K562 (cell line): Measurements from ENCODE around the gene RGS12. TPM values are rescaled to one million over a fixed set of nuclear protein-coding genes. Genes with fewer than 3 reads are reported as not detected.

ENCODE experiments used
- ATAC-seq: fragments of 200-7000 bp; cut with Tn5 transposase; 3 replicates; pipeline ENCODE4 v1.9.1; 2020; ENCODE audit warnings: moderate library complexity
- BruUV-seq: library from RNA; stranded (reverse); fragments of 400-500 nt; replicated peaks from 2 replicates; lab custom pipeline; 2021; lab: Mats Ljungman, UMichigan
- CTCF ChIA-PET: fragments of 300-600 bp; formaldehyde crosslinking; extraction: SDS; loops from one replicate; lab custom pipeline; 2021; ENCODE audit warnings: low intra/inter-chr PET ratio; lab: Yijun Ruan, JAX
- POLR2A ChIA-PET: fragments of 300-600, 350-650 bp; sonication (Branson Sonifier 250); formaldehyde crosslinking; extraction: SDS; loops from one replicate; lab custom pipeline; 2021; ENCODE audit warnings: antibody characterized with exemption, inconsistent platforms; lab: Yijun Ruan, JAX
- DNase-seq, 4 experiments: peaks; one replicate each; pipeline versions ENCODE4 v3.0.0 to v3.0.0-alpha.2; 2011 to 2018; ENCODE audit warnings: low spot score in 3 of 4, mixed read lengths in 3 of 4; ENCODE audit errors: extremely low read depth in 1 of 4
- FAIRE-seq: peaks from 2 replicates; lab custom pipeline; 2011; peaks lifted over from hg19 to GRCh38; lab: Jason Lieb, UNC
- H2AFZ ChIP-seq: 2 replicates; pipeline ENCODE4 v1.6.0; 2011; ENCODE audit warnings: low read depth, low read length, control low read depth, inconsistent platforms
- H3K27ac ChIP-seq: fragments of 200-600 bp; 3 replicates; pipeline ENCODE4 v1.8.0; 2011; ENCODE audit warnings: low read depth, mild to moderate bottlenecking, control low read depth, inconsistent platforms, low read length, moderate library complexity, mixed read lengths; ENCODE audit errors: extremely low read depth
- H3K27me3 ChIP-seq, 2 experiments: fragments of 300-600 bp in 1 of 2; 2 replicates in 1 of 2; 3 replicates in 1 of 2; pipeline versions ENCODE4 v1.6.0 to v1.8.0; 2011; ENCODE audit warnings: inconsistent platforms in 2 of 2, low read length in 2 of 2, mild to moderate bottlenecking in 1 of 2, mixed read lengths in 1 of 2, moderate library complexity in 1 of 2; ENCODE audit not compliant: control insufficient read depth in 2 of 2, insufficient read depth in 2 of 2
- H3K36me3 ChIP-seq: fragments of 300-600 bp; 3 replicates; pipeline ENCODE4 v1.8.0; 2011; ENCODE audit warnings: mild to moderate bottlenecking, low read length, inconsistent platforms; ENCODE audit not compliant: control insufficient read depth, insufficient read depth
- H3K4me1 ChIP-seq, 2 experiments: fragments of 200-600 bp in 1 of 2; replicated peaks in 1 of 2; 2 replicates in 1 of 2; 3 replicates in 1 of 2; pipeline versions ENCODE4 v1.5.1 to v1.8.0; 2011; ENCODE audit warnings: inconsistent platforms in 2 of 2, low read length in 2 of 2, mild to moderate bottlenecking in 1 of 2, mixed read lengths in 1 of 2, moderate library complexity in 1 of 2; ENCODE audit not compliant: control insufficient read depth in 2 of 2, insufficient read depth in 2 of 2
- H3K4me2 ChIP-seq: 2 replicates; pipeline ENCODE4 v1.6.1; 2011; ENCODE audit warnings: low read length, control low read depth, inconsistent platforms, mixed read lengths; ENCODE audit not compliant: insufficient read depth
- H3K4me3 ChIP-seq: fragments of 200-600 bp; sonication (generic), shearing (Covaris generic); 2 replicates; pipeline ENCODE4 v1.5.1; 2016; ENCODE audit warnings: control low read depth, inconsistent platforms
- H3K79me2 ChIP-seq: fragments of 200-600 bp; 3 replicates; pipeline ENCODE4 v1.8.0; 2011; ENCODE audit warnings: low read length, inconsistent platforms; ENCODE audit not compliant: control insufficient read depth, insufficient read depth
- H3K9ac ChIP-seq, 2 experiments: 2 replicates each; pipeline versions ENCODE4 v1.6.0 to v1.6.1; 2011; ENCODE audit warnings: low read depth in 2 of 2, low read length in 2 of 2, control low read depth in 1 of 2, inconsistent platforms in 1 of 2, mild to moderate bottlenecking in 1 of 2, mixed read lengths in 1 of 2; ENCODE audit not compliant: insufficient read depth in 1 of 2
- H3K9me1 ChIP-seq: one replicate; pipeline ENCODE4 v1.6.0; 2011; ENCODE audit warnings: inconsistent platforms, mild to moderate bottlenecking, low read length, moderate library complexity; ENCODE audit not compliant: control insufficient read depth, insufficient read depth
- H3K9me3 ChIP-seq: replicated peaks from 2 replicates; pipeline ENCODE4 v1.5.1; 2011; ENCODE audit warnings: low read depth, low read length, inconsistent platforms; ENCODE audit not compliant: control insufficient read depth, insufficient read depth
- H4K20me1 ChIP-seq: replicated peaks from 2 replicates; pipeline ENCODE4 v1.6.1; 2011; ENCODE audit warnings: low read length, inconsistent platforms, mixed read lengths; ENCODE audit not compliant: control insufficient read depth, insufficient read depth
- HIVEP1 ChIP-seq: fragments of 250-450 bp; sonication (Bioruptor Pico); IDR thresholded peaks from 2 replicates; pipeline ENCODE4 v1.4.0; 2020; ENCODE audit warnings: mild to moderate bottlenecking
- HMGN3 ChIP-seq: IDR thresholded peaks from 2 replicates; pipeline ENCODE4 v1.6.1; 2011; ENCODE audit warnings: borderline replicate concordance, low read depth, mild to moderate bottlenecking, mixed read lengths, low read length; ENCODE audit not compliant: insufficient read length; ENCODE audit errors: extremely low read depth
- NR2C1 ChIP-seq, 2 experiments: fragments of 450-650 bp; IDR thresholded peaks; 2 replicates each; pipeline ENCODE4 v1.6.1; 2017; ENCODE audit warnings: mild to moderate bottlenecking in 2 of 2, antibody characterized with exemption in 1 of 2, inconsistent platforms in 1 of 2, missing compliant biosample characterization in 1 of 2, missing genetic modification characterization in 1 of 2
- RBM22 ChIP-seq: fragments of 200-400 bp; formaldehyde crosslinking; IDR thresholded peaks from 2 replicates; pipeline ENCODE4 v1.6.1; 2018; ENCODE audit warnings: low read length, low read depth; ENCODE audit not compliant: poor library complexity, severe bottlenecking
- TBP ChIP-seq: optimal IDR thresholded peaks from 2 replicates; pipeline ENCODE3; 2011; ENCODE audit warnings: low read depth, low read length, improper control_type of control experiment
- TEAD2 ChIP-seq: fragments of 450-650 bp; IDR thresholded peaks from 2 replicates; pipeline ENCODE4 v1.6.1; 2016; ENCODE audit warnings: missing genetic modification characterization, control low read depth, missing compliant biosample characterization
- ZNF217 ChIP-seq: sonication (generic); formaldehyde crosslinking; IDR thresholded peaks from 2 replicates; pipeline ENCODE4 v1.8.0; 2022; ENCODE audit warnings: mild to moderate bottlenecking, missing genetic modification reagents
- ZNF780A ChIP-seq: fragments of 250-450 bp; sonication (Bioruptor Pico); IDR thresholded peaks from 2 replicates; pipeline ENCODE4 v1.5.0; 2021; ENCODE audit warnings: mild to moderate bottlenecking
- WGBS: fragments of 100-300 bp; shearing (Covaris generic); methylation state at CpG from one replicate; pipeline ENCODE4 v1.1.6; 2016; ENCODE audit warnings: low coverage, mixed read lengths; ENCODE audit not compliant: insufficient coverage; ENCODE audit errors: missing lambda C conversion rate; 5-methylcytosine and 5-hydroxymethylcytosine counted together
- in situ Hi-C: fragments of 300-500 bp; cut with MboI; formaldehyde crosslinking; loops from 4 replicates; pipeline ENCODE4 v1.15.0; 2018; ENCODE audit warnings: inconsistent platforms, mixed read lengths
- intact Hi-C: fragments of 100-400 bp; cut with micrococcal nuclease; formaldehyde crosslinking; loops from 2 replicates; pipeline ENCODE4 v1.14.2; 2022
- polyA plus RNA-seq, 8 experiments: library from polyadenylated mRNA; depleted of rRNA in 4 of 8; stranded (reverse) in 5 of 8; unstranded in 3 of 8; fragments of >200 nt; fragmentation: Nextera tagmentation in 2 of 8; fragmentation: Illumina TruSeq in 1 of 8; extraction: Ambion mirVana in 2 of 8; extraction: Trizol in 1 of 8; gene quantifications; 2 replicates each; pipeline versions ENCODE4 v1.2.1 to v1.2.3, GENCODE V29; 2011 to 2014; ENCODE audit warnings: inconsistent platforms in 1 of 8, missing spikeins in 1 of 8
- total RNA-seq, 7 experiments: library from RNA; depleted of rRNA in 6 of 7; stranded (reverse); fragments of >200 nt in 6 of 7; fragmentation: Illumina TruSeq in 2 of 7; extraction: Trizol in 2 of 7; gene quantifications; 2 replicates each; pipeline versions ENCODE4 v1.2.1 to v1.2.3, GENCODE V29; 2011 to 2021; ENCODE audit warnings: low replicate concordance in 1 of 7
- TF ChIP-seq, protein P1 (sequence below), 2 experiments: fragments of 450-650 bp; conservative IDR thresholded peaks; 2 replicates each; pipeline ENCODE4 v1.6.1; 2017; ENCODE audit warnings: mild to moderate bottlenecking in 2 of 2, moderate library complexity in 2 of 2

RGS12 gene
- total and polyA plus RNA-seq, 9 of the 15 experiments (the other 6 are each of a cell fraction or from before 2014, with no cell fraction given), result 0.30 to 8.8 (median 5.5) TPM

DNA sequence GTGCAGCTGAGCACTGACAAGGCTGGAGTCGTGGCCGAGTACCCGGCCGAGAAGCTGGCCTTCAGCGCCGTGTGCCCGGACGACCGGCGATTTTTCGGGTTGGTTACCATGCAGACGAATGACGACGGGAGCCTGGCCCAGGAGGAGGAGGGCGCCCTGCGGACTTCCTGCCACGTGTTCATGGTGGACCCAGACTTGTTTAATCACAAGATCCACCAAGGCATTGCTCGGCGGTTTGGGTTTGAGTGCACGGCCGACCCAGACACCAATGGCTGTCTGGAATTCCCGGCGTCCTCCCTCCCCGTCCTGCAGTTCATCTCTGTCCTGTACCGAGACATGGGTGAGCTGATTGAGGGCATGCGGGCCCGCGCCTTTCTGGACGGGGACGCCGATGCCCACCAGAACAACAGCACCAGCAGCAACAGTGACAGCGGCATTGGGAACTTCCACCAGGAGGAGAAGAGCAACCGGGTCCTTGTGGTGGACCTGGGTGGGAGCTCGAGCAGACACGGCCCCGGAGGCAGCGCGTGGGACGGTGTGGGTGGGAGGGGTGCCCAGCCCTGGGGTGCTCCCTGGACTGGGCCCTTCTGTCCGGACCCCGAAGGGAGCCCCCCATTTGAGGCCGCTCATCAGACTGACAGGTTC, 24.3 kb downstream of the RGS12 start:
- FAIRE-seq (no peak), DNase-seq (no peak)
- CTCF ChIA-PET, result no interaction called here

DNA sequence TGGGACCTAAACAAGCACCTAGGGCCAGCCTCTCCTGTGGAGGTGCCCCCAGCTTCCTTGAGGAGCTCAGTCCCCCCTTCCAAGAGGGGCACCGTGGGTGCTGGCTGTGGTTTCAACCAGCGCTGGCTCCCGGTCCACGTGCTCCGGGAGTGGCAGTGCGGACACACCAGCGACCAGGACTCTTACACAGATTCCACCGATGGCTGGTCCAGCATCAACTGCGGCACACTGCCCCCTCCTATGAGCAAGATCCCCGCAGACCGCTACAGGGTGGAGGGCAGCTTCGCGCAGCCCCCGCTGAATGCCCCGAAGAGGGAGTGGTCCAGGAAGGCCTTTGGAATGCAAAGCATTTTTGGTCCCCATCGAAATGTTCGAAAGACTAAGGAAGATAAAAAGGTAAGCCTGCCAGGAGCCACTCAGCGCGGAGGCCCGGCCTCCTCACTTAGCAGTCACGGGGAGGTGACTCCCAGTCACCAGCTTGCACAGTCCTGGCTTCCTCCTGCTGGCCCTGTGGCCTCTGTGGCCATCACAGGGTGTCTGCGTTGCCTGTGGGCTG, 24.9 kb downstream of the RGS12 start:
- Histone ChIP-seq H3K79me2 (no peaks in the 10 kb centered on the region), H3K27ac (no peak overlapping the region), H3K4me1 (peaks cover 0 to 28% of the 10 kb centered on the region in 2 experiments; a peak in 2 of 5 replicates), H3K36me3 (no peaks in the 10 kb centered on the region), H3K4me2 (no peak overlapping the region), H3K9ac (no peak overlapping the region), H3K4me3 (no peak overlapping the region), H3K9me3 (no peaks in the 10 kb centered on the region), H4K20me1 (peaks cover 7% of the 10 kb centered on the region), H3K9me1 (no peaks in the 10 kb centered on the region), H3K27me3 (no peaks in the 10 kb centered on the region; a peak in 1 of 5 replicates), H2AFZ (no peak overlapping the region)
- FAIRE-seq (no peak), ATAC-seq (no peak), DNase-seq (no peak)
- intact Hi-C loops (no loop called here), in situ Hi-C loops (no loop called here)
- TF ChIP-seq HMGN3, result no peak
- no peak for TF ChIP-seq HIVEP1
- no peak for TF ChIP-seq TEAD2
- TF ChIP-seq RBM22, result no peak
- TF ChIP-seq, protein P1, sequence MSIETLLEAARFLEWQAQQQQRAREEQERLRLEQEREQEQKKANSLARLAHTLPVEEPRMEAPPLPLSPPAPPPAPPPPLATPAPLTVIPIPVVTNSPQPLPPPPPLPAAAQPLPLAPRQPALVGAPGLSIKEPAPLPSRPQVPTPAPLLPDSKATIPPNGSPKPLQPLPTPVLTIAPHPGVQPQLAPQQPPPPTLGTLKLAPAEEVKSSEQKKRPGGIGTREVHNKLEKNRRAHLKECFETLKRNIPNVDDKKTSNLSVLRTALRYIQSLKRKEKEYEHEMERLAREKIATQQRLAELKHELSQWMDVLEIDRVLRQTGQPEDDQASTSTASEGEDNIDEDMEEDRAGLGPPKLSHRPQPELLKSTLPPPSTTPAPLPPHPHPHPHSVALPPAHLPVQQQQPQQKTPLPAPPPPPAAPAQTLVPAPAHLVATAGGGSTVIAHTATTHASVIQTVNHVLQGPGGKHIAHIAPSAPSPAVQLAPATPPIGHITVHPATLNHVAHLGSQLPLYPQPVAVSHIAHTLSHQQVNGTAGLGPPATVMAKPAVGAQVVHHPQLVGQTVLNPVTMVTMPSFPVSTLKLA (conservative IDR thresholded peaks at IDR 0.05), result no peak
- no TSS peak for BruUV-seq
- WGBS, result 91% methylated on average over 22 of the region's 22 CpGs
- ChIA-PET POLR2A (interaction anchor here (1.1 kb wide), 1 partner anchor 8 kb away, joined by 4 read pairs; no protein-coding TSS in a partner anchor), CTCF (no interaction called here)

More for the DNA sequence above, 24.3 kb downstream of the RGS12 start:
- WGBS, result 85% methylated on average over 32 of the region's 42 CpGs
- POLR2A ChIA-PET, result no interaction called here
- intact Hi-C loops (no loop called here), in situ Hi-C loops (no loop called here)
- H3K79me2 ChIP-seq, result no peaks in the 10 kb centered on the region
- TF ChIP-seq ZNF217 (CRISPR knock-in tag) (no peak), NR2C1 (IDR thresholded peaks at IDR 0.05) (no peak), NR2C1 (tag; IDR thresholded peaks at IDR 0.05) (no peak), TBP (no peak), ZNF780A (CRISPR knock-in tag) (no peak)
- TF ChIP-seq, all 486 proteins: peak for 0
- ATAC-seq, result no peak
- H3K4me2 ChIP-seq, result no peak overlapping the region
- no TSS peak for BruUV-seq
- no peaks in the 10 kb centered on the region for H3K9me3 ChIP-seq
- no peak overlapping the region; a peak in 1 of 4 replicates for H3K9ac ChIP-seq
- no peaks in the 10 kb centered on the region for H3K9me1 ChIP-seq
- H3K27me3 ChIP-seq, result peaks cover 0 to 5% of the 10 kb centered on the region in 2 experiments; a peak in 1 of 5 replicates
- H3K4me1 ChIP-seq, result peaks cover 0 to 28% of the 10 kb centered on the region in 2 experiments; a peak in 2 of 5 replicates
- peaks cover 7% of the 10 kb centered on the region for H4K20me1 ChIP-seq
- H3K27ac ChIP-seq, result no peak overlapping the region
- no peak overlapping the region for H3K4me3 ChIP-seq
- no peaks in the 10 kb centered on the region for H3K36me3 ChIP-seq
- H2AFZ ChIP-seq, result no peak overlapping the region
